Activated CD4-positive, CD25-positive, alpha-beta regulatory T cell treated with anti-CD3 and anti-CD28 coated beads, Interleukin-2, amount 50 U/mL, for 16 hours (primary cell): Measurements from ENCODE around the gene IGSF21.

Experiments used
- DNase-seq: peaks from one replicate; pipeline ENCODE4 v3.0.0-alpha.2; 2020; ENCODE audit warnings: low read depth, low spot score

Gene IGSF21

DNA sequence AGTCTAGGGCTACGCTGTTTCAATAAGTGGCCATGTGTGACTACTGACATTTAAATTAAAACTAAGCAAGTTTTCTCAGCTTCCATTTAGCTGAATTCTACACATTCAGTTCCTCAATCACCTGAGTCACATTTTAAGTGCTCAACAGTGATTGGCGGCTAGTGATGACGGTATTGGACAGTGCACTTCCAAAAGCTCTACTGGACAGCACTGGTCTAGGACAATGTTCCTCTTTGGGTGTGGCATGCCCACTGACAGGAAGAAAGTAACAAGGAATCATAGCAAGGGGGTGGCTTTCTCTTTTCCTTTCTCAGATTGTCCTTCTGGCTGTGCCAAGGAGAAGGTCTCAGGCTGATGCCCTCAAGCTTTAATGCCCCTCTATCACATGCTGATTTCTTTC, 11.7 kb downstream of the IGSF21 start:
- DNase-seq = no peak

DNA sequence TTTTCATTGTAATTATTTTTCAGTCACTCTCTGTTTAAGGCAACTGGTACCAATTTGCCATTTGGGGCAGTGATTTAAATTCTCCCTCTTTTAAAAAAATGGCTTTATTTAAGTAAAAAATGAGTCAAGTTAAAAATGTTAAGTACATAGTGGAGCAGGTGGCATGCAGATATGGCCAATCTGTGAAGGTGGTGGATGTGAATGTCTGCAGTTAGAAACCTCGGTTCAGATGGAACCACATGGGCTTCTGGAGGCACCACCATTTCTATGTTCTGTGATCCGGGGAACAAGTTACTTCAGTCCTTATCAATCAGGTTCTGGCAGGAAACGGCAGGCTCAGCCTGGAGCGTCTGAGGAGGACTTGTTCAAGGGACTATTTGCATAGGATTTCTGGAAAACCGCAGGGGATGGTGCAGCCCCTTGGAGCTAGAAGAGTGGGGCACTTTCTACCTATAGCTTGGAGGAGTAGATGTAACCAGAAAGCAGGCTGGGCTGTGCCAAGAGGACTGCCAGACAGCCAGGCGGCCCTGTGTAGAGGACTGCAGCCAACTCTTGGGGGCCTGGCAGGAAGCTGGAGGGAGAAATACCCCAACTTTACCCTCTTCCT, 12.3 kb downstream of the IGSF21 start:
- DNase-seq = no peak

DNA sequence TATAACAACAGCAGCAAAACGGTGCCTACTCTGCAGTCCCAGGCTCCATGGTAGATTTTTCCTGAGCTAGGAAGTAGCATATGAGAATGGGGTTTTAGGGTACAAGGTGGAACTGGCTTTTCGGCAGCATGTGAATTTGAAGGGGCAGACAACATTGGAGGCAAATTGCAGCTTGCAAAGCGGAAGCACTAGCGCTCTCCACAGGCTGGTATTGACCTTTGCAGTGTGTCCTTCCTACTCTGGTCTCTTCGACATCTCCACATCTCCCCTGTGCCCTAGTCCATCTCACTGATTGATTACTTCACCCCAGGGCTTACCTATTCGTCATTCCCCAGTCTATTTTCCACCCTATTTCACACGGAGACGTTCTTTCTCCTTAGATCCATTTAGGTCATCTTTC, 13.0 kb downstream of the IGSF21 start:
- no peak for DNase-seq

DNA sequence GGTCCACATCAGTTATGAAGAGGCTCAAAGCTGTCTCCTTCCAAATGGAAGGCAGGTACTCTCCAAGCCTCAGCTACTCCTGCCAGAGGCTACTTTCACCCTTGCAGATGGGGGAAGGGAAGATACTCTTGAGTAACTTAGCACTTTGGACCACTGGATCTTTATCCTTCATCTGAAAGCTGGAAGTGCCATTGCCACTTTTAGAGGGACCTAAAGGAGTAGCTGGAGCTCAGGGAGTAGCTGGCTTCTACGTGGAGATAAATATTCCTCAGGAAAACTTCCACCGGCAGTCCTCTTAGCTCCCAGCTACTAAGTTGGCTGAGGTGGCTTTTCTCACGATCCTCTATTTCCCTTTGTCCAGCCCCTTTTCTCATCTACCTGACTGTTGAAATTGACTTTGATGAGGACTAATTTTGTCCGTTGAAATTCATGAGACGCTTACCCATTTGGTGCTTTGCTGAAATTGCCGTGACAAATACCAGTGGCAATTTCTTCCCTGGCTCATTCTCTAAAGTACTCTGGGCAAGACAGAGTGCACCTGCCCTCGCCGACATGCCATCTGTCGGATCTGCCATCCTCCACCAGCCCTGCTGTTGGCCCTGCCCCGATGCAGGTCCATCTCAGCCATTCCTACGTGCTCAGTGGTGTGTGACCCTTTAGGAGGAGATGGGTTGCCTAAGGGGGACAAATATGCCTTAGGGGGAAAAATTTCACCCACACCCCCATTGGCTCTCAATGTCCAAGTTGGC, 13.6 kb downstream of the IGSF21 start:
- no peak for DNase-seq

DNA sequence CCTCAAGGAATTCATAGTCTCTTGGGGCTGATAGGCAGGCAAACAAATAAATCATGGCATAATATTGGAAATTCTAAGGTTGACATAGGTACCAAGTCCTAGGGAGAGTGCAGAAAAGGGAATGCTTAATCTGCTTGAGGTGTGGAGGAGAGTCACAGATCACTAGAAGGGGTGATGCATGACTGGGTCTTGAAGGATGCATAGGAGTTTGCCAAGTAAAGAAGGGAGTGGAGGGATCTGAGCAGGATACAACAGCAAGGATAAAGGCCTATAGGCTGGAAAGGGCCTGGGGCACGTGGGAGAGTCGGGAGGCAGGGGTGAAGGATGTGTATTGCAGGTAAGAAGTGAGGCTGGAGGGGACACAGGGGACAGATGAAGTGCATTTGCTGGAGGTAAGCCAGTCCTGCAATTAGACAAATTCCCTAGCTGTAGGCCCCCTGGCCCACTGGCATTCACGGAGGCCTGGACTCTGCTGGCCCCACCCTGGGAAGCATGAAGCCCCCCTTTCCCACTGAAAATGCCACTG, 15.9 kb downstream of the IGSF21 start:
- DNase-seq = no peak

DNA sequence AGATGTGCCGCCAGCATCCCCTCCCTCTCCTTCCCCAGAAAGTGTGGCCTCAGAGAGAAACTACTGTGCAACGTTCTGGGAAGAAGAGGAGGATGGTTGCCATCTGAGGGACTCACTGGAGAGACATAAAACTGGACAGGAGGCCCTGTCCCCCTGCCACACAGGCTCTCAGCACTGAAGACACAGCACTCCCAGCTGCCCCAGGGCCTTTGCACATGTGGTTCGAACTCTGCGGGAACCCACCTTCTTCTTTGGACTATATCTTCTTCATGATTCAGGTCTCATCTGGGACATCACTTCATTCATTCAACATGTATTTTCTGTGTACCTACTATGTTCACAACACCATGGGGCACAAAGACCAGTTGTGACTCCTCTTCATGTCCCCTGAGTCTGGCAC, 17.4 kb downstream of the IGSF21 start:
- DNase-seq = no peak

DNA sequence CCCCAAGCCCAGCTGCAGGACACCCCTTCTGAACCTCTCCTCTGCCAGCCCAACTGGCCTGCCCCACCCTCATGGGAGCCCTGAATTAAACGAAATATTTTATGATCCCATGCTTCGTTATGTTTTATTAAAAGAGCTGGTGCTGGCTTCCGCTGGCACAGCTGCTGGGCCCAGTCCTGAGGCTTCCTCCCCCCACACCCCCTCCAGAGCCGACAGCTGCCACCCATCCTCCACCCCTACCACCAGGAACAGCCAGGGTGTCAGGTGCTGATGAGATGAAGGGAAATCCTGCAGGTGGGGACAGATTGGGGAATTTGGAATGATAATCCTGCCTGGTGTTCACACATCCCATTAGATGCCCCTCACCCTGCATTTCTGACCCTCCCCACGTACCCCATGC, 19.0 kb downstream of the IGSF21 start:
- DNase-seq = no peak

DNA sequence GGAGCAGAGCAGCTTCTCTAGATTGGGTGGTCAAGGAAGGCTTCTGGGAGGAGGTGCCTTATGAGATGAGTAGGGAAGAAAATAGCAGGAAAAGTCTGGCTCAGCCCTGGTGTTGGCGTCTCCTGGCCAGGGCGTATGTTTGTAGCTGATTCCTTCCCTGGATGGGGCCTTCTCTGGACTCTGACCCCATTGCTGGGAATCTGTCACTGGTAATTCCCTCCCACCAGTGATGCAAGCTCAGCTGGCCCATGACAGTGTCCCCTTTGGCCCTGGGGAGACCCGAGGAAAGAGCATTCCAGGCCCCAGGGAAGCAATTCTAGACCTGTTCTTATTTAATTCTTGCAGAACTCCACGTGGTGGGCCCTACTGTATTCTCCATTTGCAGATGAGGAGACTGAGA, 20.7 kb downstream of the IGSF21 start:
- DNase-seq = no peak

DNA sequence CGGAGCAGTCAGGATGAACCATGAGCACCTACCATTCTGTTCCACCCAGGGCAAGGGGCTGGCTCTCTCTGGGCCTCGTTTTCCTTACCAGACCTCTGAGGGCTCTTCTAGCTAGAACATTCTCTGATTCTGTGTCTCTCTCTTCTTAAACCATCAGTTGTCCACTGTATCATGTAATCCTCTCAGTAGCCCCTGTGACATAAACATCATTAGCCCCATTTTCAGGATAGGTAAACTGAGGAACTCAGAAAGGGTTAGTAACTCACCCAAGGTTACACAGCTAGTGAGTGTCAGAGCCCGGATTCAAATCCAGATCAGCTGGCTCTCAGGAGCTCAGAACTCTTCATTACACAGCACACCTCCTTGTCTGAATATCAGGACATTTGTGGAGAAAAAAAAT, 22.8 kb downstream of the IGSF21 start:
- no peak for DNase-seq

DNA sequence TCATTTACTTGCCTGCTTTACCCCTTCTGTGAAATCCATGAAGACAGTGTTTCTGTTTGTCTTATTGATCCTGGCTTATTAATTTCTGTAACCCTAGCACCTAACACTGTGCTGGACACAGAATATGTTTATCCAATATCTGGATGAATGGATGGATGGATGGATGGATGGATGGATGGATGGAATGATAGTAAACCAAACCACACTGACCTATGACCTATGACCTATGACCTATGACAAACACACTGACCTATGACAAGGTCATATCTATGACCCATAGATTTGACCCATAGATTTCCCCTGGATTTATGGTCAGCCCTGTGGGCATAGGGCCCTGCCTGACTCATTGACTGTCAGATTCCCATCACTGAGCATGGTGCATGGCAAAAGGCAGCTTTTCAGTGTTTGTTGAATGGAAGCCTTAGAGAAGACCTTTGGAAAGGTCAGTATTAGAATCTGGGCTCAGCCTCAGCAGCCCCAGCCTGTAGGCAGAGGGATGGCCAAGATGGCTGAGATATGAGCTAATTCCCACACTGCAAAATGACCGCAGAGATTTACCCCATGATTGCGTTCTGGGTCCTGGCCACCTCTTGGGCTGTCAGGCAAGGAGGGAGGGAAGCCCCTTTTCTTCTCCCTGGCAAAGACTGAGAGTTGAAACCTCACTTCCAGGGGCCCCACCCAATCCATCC, 24.6 kb downstream of the IGSF21 start:
- DNase-seq = no peak

DNA sequence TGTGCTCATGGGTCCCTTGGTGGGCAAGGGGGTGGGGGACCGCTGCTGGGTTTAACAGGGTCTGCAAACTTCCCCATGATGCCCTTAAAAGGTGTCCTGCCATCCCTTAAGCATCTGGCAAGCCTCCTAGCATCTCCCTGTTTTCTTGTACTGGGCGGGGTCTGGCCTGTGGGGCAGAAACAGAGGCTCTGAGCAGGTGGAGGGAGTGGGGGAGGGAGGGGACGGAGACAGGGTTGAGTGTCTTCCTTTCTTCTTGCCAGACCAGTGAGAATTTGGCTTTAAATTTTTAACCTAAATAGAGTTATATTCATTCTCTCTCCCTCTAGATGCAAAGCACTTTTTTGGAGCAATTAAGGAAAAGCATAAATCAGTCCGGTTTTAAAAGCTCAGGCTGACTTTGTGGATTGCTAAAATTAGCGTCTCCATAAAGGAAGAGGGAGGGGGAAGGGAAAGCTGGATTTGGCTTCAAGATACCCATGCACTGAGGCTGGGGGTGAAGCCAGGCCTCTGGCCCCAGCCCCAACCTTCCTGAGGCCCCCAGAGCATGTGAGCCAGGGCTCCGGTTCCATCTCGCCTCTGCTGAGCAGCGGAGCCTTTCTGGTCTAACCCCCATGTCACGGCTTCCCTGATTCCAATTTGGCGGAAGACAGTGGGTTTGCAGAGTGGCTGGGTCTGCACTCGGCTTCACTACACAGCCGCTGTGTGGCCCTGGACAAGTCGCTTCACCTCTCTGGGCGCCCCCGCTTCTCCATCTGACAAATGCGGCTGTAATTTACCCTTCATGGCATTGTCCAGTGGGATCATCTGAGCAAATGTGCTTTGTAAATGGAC, 25.3 kb downstream of the IGSF21 start:
- DNase-seq = no peak

DNA sequence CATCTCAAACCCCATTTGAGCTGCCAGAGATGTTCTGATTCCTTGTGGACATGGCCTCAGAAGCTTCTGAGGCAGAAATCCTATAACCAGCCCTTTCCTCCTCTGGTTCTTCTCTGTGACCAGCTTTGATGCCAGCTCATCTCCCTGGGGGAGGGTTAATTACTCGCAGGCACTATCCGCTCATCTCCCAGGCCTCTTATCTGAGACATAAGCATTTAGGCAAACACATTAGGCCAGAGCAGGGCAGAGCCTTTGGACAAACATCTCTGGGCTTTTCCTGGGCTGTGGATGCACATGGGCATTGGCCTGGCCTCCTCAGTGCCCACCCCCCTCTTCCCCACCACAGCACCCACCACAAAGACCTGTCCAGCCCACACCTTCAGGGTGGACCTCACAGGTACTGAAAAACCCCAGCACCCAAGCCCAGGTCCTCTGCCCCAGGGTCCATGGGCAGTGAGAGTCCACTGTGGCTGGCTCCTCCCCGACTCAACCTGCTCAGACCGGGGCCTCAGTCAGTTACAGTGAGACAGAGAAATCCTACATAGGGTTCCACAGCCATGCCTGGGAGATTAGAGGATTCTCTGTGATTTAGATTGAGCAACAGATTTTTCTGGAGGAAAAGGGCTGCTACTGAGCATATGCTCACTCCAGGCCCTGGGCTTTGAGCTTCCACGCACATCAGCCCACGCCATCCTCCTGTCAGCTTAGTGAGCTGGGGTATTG, 26.9 kb downstream of the IGSF21 start:
- DNase-seq = no peak

DNA sequence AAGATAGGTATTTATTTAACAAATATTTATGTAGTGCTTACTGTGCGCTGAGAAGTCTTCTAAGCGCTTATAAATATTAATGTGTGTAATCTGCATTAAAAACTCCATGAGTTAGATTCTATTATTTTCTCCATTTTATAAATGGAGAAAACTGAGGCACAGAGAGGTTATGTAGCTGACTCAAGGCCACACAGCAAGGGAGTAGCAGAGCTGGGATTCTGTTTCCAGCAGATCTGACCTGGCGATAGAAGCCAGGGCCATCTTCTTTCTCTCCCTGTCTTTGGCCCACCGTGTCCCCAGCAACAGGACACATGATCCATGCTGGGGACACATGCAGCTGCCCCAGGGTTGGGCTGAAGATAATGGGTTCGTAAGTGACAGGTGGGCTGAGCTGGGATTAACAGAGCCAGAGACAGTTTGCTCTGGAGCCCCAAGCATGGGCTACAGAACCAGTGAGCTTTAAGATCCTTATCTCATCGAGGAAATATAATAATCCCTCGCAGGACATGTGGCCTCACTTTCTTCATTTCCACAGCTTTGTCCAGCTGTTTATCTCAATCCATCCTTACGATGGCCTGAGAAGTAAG, 30.3 kb downstream of the IGSF21 start:
- DNase-seq = no peak

DNA sequence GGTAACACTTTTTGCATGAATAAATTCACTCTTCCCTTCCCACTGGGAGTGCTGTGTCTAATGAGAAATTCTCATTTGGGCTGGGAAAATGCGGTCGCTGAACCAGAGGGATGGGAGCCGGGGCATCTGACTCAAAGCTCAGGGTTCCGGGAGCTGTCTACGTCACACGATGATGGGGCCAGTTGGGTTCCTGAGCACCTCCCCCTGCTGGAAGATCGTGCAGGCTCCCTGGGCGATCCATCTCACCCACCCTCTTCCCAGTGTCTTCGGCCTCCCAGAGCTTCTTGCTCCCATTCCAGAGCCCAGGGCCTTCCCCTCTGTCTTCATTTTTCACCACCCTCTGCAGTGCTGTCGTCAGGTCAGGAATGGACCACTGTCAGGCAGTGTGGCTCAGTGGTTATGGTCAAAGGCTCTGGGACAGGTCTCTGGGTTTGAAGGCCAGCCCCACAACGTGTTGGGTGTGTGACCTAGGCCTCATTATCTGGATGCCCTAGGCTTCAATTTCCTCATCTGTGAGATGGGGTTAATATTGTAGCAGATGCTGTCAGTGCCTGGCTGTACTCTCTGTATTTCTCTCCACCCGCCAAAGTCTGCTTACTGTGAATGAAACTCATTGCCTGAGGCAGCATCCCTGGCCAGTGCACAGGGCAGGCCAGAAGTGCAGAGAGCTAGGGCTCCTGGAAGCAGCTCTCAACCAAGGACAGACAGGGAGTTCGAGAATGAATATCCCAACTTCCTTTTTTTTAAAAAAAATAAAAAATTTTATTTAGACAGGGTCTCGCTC, 31.8 kb downstream of the IGSF21 start:
- no peak for DNase-seq

DNA sequence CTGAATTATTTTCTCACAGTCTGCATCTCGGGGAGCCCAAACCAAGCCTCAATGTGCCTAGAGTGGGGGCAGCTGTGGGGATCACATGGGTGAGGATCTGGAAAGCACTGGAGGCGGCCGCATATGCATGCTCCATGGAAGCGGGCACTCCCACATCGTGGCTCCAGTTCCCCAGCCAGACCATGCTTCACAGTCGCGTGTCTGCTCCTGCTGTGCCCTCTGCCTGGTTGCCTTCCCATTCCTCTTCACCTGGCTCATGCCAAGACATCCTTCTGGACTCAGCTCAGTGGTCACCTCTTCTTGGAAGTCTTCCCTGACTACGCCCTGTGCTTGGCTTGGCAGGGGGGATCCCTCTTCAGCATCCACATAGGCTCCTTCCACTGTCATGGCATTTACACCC, 32.8 kb downstream of the IGSF21 start:
- no peak for DNase-seq

DNA sequence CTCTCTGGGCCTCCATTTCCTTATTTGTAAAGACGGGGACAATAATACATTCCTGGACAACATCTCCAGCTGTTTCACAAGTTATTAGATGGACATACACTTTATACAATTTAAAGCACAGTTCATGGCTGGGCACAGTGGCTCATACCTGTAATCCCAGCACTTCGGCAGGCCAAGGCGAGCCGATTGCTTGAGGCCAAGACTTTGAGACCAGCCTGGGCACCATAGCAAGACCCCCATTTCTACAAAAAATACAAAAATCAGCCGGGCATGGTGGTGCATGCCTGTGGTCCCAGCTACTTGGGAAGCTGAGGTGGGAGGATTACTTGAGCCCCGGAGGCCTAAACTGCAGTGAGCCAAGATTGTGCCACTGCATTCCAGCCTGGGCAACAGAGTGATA, 34.1 kb downstream of the IGSF21 start:
- DNase-seq = no peak

DNA sequence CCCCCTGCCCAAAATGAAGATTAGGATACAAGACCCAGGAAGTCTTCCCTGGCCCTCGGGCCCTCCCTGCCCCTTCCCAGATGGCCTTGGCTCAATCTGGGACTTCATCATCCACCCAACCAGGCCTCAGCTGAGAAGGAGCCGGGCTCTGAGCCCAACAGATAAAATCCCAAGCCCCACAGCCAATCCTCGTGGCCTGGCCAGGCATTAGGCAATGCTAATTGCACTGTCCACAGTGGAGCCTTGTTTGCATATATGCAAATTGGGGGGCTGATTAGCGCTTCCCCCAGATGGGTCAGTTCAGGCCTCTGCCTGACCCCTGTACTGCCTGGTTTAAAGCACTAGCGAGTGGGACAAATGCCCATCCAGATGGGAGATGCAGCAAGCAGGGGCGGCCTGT, 34.9 kb downstream of the IGSF21 start:
- no peak for DNase-seq

DNA sequence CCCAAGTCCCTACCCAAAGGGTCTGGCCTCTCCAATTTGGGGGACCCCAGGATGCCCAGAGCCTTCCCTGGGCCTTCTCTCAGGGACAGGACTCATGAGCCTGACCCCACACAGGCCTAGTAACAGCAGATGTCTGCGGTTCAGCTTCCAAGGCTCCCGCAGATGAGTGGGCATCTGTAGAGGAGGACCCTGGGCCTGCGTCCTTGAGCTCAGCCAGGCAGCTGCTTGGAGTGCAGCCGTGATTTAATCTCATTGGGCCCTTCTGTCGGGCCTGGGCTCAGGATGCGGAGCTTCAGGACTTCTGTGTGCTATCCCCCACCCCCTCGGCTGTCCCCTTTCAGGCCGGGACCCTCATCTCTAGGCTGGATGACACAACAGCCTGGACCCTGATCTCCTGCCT, 35.4 kb downstream of the IGSF21 start:
- DNase-seq = no peak

DNA sequence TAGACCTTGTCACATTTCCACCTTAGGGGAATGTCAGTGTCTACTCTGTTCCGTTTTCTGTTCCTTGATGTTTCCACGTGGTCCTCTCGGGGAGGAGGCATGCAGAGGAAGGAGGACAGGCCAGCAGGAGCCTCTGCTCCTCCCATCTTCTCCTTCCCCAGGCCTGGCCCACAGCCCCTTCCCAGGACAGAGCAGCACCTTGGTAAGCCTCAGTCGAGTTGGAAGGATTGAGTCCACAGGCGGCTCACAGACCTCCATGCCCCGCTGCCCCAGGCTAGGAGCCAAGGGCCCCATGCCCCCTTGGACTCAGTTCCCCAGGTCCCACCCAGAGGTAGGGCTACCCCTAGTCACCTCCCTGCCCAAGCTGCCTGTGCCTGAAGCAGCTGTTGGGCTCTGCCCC, 36.5 kb downstream of the IGSF21 start:
- DNase-seq = no peak
